Measurements from ENCODE around the gene CABCOCO1. TPM values are rescaled to one million over a fixed set of nuclear protein-coding genes. Genes with fewer than 3 reads are reported as not detected.
"Not testable (repeated sequence)": the region's sequence is repeated elsewhere in the genome, so short reads cannot be mapped to it uniquely, and the experiment has no call there.

The CABCOCO1 gene
- total RNA-seq, 1 donor = 6.2 TPM

DNA sequence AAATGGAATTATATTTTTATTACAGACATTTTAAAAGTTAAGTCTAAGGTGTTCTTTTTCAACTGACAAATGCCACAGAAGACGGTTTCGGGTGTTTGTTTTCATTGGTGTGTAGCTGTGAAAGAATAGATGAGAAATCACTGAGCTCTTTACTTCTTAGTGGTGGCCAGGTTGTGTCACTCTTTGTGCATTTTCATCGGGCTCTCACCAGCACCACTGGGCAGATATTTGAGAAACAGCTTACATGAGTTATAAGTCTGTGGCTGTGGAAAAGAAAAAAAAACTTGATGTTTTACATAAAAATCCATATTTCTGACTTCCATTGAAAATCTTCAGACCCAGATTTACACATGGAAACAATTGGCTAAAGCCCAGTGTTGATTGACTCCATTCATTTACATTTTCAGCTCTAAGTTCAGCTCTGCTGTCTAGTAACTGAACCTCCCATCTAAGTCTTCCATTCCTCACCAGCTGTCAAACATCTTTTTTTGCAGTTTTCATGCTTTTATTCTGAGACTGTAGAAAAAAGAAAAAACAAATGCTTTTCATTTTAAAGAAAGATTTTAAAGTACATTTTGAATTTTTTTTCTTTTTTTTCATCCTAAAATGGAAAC lies 22.3 kb downstream of the CABCOCO1 start:
- H3K4me3 ChIP-seq (ENCODE audit: low read depth, low read length) = no peak overlapping the region
- TF ChIP-seq, protein P1, sequence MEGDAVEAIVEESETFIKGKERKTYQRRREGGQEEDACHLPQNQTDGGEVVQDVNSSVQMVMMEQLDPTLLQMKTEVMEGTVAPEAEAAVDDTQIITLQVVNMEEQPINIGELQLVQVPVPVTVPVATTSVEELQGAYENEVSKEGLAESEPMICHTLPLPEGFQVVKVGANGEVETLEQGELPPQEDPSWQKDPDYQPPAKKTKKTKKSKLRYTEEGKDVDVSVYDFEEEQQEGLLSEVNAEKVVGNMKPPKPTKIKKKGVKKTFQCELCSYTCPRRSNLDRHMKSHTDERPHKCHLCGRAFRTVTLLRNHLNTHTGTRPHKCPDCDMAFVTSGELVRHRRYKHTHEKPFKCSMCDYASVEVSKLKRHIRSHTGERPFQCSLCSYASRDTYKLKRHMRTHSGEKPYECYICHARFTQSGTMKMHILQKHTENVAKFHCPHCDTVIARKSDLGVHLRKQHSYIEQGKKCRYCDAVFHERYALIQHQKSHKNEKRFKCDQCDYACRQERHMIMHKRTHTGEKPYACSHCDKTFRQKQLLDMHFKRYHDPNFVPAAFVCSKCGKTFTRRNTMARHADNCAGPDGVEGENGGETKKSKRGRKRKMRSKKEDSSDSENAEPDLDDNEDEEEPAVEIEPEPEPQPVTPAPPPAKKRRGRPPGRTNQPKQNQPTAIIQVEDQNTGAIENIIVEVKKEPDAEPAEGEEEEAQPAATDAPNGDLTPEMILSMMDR (IDR thresholded peaks at IDR 0.05; ENCODE audit: insufficient read depth, low read length) = no peak
- no peak for DNase-seq (ENCODE audit: low read depth)

DNA sequence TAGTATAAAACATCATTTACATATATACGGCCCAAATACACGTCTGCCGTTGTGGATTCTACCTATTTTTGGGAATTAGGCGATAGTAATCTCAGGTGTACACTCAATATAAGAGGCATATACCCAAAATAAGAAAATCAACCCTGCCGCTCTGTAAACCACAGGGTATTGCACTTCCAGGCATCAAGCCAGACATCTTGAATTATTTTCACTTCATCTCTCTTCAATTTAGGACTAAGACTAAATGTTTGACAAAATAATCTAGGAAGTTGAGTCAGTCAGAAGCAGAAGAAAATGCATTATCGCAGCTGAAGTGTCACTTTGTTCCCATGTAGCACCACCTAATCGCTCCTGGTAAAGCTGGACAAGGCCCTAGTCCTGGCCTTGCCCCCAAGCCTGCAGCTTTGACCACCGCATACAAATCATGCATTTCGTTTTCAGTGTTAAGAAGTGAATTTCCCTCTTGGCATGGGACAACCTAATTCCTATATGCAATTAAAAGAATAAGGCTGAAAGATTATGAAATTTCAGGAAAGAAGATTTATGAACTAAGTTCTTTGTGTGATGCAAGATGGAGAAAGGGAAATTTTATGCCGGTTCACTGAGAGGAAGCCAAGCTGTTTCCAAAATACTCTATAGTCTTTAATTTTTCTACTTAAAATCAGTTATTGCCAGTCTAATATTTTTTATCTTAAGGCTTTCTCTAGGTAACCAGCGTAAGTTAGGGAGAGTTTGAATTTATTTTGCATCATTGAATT lies 26.0 kb downstream of the CABCOCO1 start:
- H3K4me3 ChIP-seq (ENCODE audit: low read depth, low read length) = no peak overlapping the region
- peak; percentile 13 for DNase-seq (ENCODE audit: low read depth)
- TF ChIP-seq, protein P1 (IDR thresholded peaks at IDR 0.05; ENCODE audit: insufficient read depth, low read length) = no peak

DNA sequence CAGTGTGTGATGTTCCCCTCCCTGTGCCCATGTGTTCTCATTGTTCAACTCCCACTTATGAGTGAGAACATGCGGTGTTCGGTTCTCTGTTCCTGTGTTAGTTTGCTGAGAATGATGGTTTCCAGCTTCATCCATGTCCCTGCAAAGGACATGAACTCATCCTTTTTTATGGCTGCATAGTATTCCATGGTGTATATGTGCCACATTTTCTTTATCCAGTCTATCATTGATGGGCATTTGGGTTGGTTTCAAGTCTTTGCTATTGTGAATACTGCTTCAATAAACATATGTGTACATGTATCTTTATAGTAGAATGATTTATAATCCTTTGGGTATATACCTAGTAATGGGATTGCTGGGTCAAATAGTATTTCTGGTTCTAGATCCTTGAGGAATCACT lies 28.9 kb downstream of the CABCOCO1 start:
- not testable (repeated sequence) for H3K4me3 ChIP-seq (ENCODE audit: low read depth, low read length); DNase-seq (ENCODE audit: low read depth)

DNA sequence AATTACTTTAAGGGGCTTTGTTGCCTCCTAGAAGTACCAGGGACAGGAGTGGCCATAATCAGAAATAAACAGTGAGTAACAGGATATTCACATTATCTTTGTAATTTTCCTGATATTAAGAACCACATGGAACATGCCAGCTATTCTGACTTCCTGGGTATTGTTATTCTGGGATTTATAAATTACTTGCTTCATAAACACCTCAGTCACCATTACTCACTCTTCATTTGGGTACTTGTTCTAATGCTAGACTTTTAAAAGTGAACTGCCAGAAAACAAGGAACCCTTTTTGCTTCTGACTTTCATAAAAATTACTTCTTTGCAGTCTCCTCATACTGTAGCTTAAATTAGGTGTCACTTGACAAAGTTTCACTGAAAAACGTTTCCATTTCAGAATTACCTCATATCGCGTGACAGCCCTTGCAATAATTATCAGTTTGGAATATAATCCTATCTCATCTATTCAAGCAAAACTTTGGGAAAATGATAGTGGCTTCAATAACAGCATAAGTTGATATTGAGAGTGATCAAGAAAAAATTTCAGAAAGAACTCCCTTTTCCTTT lies 29.8 kb downstream of the CABCOCO1 start:
- DNase-seq (ENCODE audit: low read depth) = no peak
- TF ChIP-seq, protein P1 (IDR thresholded peaks at IDR 0.05; ENCODE audit: insufficient read depth, low read length) = no peak
- H3K4me3 ChIP-seq (ENCODE audit: low read depth, low read length) = no peak overlapping the region

DNA sequence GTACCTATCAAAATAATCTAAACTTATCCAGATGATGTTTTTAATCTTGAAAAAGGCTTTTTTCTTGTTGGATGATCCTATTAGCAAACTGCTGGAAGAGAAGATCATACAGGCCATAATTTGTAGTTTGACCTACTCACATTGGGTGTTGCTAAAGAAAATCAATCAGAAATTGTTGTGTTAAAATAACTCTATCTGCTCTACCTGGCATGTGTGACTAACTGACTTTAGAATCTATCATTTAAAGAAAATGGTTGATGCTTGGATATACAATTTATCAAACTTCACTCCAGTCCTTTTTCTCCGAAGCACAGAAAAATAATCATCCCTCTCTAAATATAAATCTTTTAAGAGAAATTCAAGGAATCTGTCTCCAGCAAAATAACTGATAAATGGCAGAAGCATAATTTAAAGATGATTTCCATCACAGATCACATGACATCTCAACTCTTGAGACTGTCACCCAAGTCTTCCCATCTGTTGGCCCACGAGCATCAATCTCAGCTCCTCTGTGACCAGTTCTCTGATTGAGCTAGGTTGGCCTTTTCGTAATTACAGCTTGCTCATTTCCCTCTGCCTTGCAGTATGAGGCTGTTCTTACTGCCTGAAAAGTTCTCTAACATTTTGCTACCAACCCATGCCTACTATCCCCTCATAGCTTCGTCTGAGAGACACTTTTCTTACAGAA lies 36.4 kb downstream of the CABCOCO1 start:
- TF ChIP-seq, protein P1 (IDR thresholded peaks at IDR 0.05; ENCODE audit: insufficient read depth, low read length) = no peak
- H3K4me3 ChIP-seq (ENCODE audit: low read depth, low read length) = no peak overlapping the region
- DNase-seq (ENCODE audit: low read depth) = no peak

DNA sequence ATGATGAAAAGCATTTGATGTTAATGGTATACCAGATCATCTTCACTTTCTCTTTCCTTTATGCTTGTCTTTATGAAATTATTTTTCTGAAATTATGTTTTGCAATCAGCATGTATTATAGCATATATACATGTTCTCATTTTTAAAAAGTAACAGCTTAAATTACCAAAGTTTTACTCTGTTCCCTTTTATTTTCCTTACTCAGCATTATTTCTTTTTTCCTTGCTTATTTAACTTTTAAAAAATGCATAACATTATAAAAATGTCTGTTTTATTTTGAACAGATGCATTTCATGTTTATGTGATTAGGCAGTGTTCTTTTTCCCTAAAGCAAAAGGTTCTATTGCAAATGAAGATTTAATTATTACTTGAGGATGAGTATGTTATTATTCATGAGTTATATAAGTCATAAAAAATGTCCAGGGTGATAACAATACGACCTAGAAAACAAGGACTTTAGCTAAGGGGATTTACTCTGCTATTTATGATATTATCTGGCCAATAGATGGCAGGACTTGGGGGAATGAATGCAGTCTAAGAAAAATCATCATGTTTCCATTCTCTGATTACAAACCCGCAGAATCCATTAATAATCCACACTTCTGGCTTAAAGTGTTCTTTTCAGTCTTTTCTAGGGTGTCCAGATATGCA lies 38.5 kb downstream of the CABCOCO1 start:
- H3K4me3 ChIP-seq (ENCODE audit: low read depth, low read length) = no peak overlapping the region
- DNase-seq (ENCODE audit: low read depth) = peak; percentile 30
- TF ChIP-seq, protein P1 (IDR thresholded peaks at IDR 0.05; ENCODE audit: insufficient read depth, low read length) = peak; percentile 29
